Stimulated activated naive CD4-positive, alpha-beta T cell (primary cell): ENCODE measurements around the gene CLCA2.

Experiments
- DNase-seq, 6 experiments: peaks; one replicate each; lab custom pipeline; 2025; lab: John Stamatoyannopoulos, UW

CLCA2 gene

GRCh38 chr1:86423873-86424272 is at the start of gene CLCA2:
TSS of gene CLCA2 (plus strand) at chr1:86424171. CDS start at chr1:86424248, 77 bp downstream.
- DNase-seq: no peak

- DNase-seq: no peak
Observed at GRCh38 chr1:86375688-86376087, 48.3 kb upstream of the CLCA2 start.

GRCh38 chr1:86377341-86377740 is 46.6 kb upstream of the CLCA2 start:
- no peak for DNase-seq

GRCh38 chr1:86378813-86379212 is 45.2 kb upstream of the CLCA2 start:
- no peak for DNase-seq

GRCh38 chr1:86380257-86380861 is 43.6 kb upstream of the CLCA2 start:
- peak in 3 of 6 experiments; percentile 31 to 60 (median 49) for DNase-seq

GRCh38 chr1:86381223-86381622 is 42.7 kb upstream of the CLCA2 start:
- DNase-seq: no peak

- DNase-seq: no peak
Observed at GRCh38 chr1:86382878-86383277, 41.1 kb upstream of the CLCA2 start.

GRCh38 chr1:86387916-86388627 is 35.9 kb upstream of the CLCA2 start:
- DNase-seq: no peak

GRCh38 chr1:86388777-86389176 is 35.2 kb upstream of the CLCA2 start:
- DNase-seq: no peak

- DNase-seq: peak in 3 of 6 experiments; percentile 33 to 48 (median 46)
Observed at GRCh38 chr1:86389307-86389706, 34.7 kb upstream of the CLCA2 start.

- no peak for DNase-seq
Observed at GRCh38 chr1:86394416-86394815, 29.6 kb upstream of the CLCA2 start.

- peak; percentile 77 to 91 (median 86) for DNase-seq
Observed at GRCh38 chr1:86395751-86396497, 28.0 kb upstream of the CLCA2 start, which contains the start of gene ODF2L. TSS of gene ODF2L (minus strand) at chr1:86396323. CDS start at chr1:86387027, 9,296 bp downstream.

GRCh38 chr1:86396498-86396890 is 27.5 kb upstream of the CLCA2 start:
- DNase-seq: peak in 1 of 6 experiments; percentile 38

GRCh38 chr1:86409416-86410021 is 14.5 kb upstream of the CLCA2 start:
- DNase-seq: no peak

- DNase-seq: no peak
Observed at GRCh38 chr1:86410879-86411278, 13.1 kb upstream of the CLCA2 start.

GRCh38 chr1:86416343-86416742 is 7.6 kb upstream of the CLCA2 start:
- no peak for DNase-seq

- DNase-seq: peak in 5 of 6 experiments; percentile 3 to 72 (median 51)
Observed at GRCh38 chr1:86419277-86419903, 4.6 kb upstream of the CLCA2 start.

GRCh38 chr1:86421601-86422280 is 2.2 kb upstream of the CLCA2 start:
- no peak for DNase-seq

- DNase-seq: no peak
Observed at GRCh38 chr1:86423473-86423872, 498 bp upstream of the CLCA2 start.

- DNase-seq: no peak
Observed at GRCh38 chr1:86429122-86429725, 5.3 kb downstream of the CLCA2 start.

- no peak for DNase-seq
Observed at GRCh38 chr1:86429835-86430234, 5.9 kb downstream of the CLCA2 start.
